IMR-90 (cell line): ENCODE data around the gene SYN1. TPM values are rescaled to one million over a fixed set of nuclear protein-coding genes. Genes with fewer than 3 reads are reported as not detected.

Experiments used
- ATAC-seq: fragments of 200-7000 bp; cut with Tn5 transposase; 2 replicates; pipeline ENCODE4 v1.9.1; 2020; ENCODE audit warnings: low read depth, mild to moderate bottlenecking, moderate library complexity
- BruUV-seq: library from RNA; stranded (reverse); fragments of 400-500 nt; replicated peaks from 2 replicates; lab custom pipeline; 2021; lab: Mats Ljungman, UMichigan
- CTCF ChIA-PET: fragments of 300-600 bp; formaldehyde crosslinking; extraction: SDS; loops from one replicate; lab custom pipeline; 2021; ENCODE audit warnings: antibody characterized with exemption; lab: Yijun Ruan, JAX
- POLR2A ChIA-PET: fragments of 300-600 bp; sonication (Branson Sonifier 250); formaldehyde crosslinking; loops from one replicate; lab custom pipeline; 2022; ENCODE audit warnings: antibody characterized with exemption; ENCODE audit not compliant: unreplicated experiment; lab: Charles Lee
- DNase-seq: peaks from one replicate; pipeline ENCODE4 v3.0.0; 2013
- H2AFZ ChIP-seq: replicated peaks from 2 replicates; pipeline ENCODE3; 2013; ENCODE audit warnings: low read length, mild to moderate bottlenecking; ENCODE audit not compliant: poor library complexity
- H2AK5ac ChIP-seq: 2 replicates; pipeline ENCODE4 v1.6.1; 2013; ENCODE audit warnings: low read depth, low read length, inconsistent platforms
- H2AK9ac ChIP-seq: replicated peaks from 2 replicates; pipeline ENCODE3; 2013; ENCODE audit warnings: mild to moderate bottlenecking, low read depth, low read length, moderate library complexity; ENCODE audit not compliant: poor library complexity
- H2BK120ac ChIP-seq: 2 replicates; pipeline ENCODE4 v1.6.1; 2013; ENCODE audit warnings: low read depth, low read length, inconsistent platforms
- H2BK15ac ChIP-seq: 3 replicates; pipeline ENCODE4 v1.6.1; 2013; ENCODE audit warnings: low read depth, low read length, inconsistent platforms
- H2BK20ac ChIP-seq: 2 replicates; pipeline ENCODE4 v1.6.1; 2013; ENCODE audit warnings: low read depth, mild to moderate bottlenecking, inconsistent platforms, low read length, moderate library complexity
- H2BK5ac ChIP-seq: 2 replicates; pipeline ENCODE4 v1.6.1; 2013; ENCODE audit warnings: mild to moderate bottlenecking, low read depth, low read length, inconsistent platforms; ENCODE audit not compliant: poor library complexity, severe bottlenecking
- H3K14ac ChIP-seq: replicated peaks from 2 replicates; pipeline ENCODE4 v1.6.1; 2013; ENCODE audit warnings: low read depth, low read length, inconsistent platforms
- H3K18ac ChIP-seq: 2 replicates; pipeline ENCODE4 v1.6.1; 2013; ENCODE audit warnings: low read depth, low read length, control low read depth
- H3K23ac ChIP-seq: 2 replicates; pipeline ENCODE4 v1.6.1; 2013; ENCODE audit warnings: low read depth, low read length, inconsistent platforms
- H3K27ac ChIP-seq: 2 replicates; pipeline ENCODE4 v1.5.1; 2013; ENCODE audit warnings: mild to moderate bottlenecking, control low read depth, low read length; ENCODE audit not compliant: insufficient read depth
- H3K27me3 ChIP-seq: 2 replicates; pipeline ENCODE4 v1.6.1; 2013; ENCODE audit warnings: low read length; ENCODE audit not compliant: control insufficient read depth, insufficient read depth
- H3K36me3 ChIP-seq: 2 replicates; pipeline ENCODE4 v1.6.1; 2013; ENCODE audit warnings: low read length, mixed read lengths; ENCODE audit not compliant: control insufficient read depth, insufficient read depth
- H3K4ac ChIP-seq: 2 replicates; pipeline ENCODE4 v1.6.1; 2013; ENCODE audit warnings: low read depth, low read length, inconsistent platforms
- H3K4me1 ChIP-seq: 2 replicates; pipeline ENCODE4 v1.6.1; 2013; ENCODE audit warnings: low read length, mixed read lengths; ENCODE audit not compliant: control insufficient read depth, insufficient read depth
- H3K4me2 ChIP-seq: 2 replicates; pipeline ENCODE4 v1.6.1; 2013; ENCODE audit warnings: low read depth, mild to moderate bottlenecking, control low read depth, low read length, moderate library complexity
- H3K4me3 ChIP-seq: 2 replicates; pipeline ENCODE4 v1.5.1; 2013; ENCODE audit warnings: low read depth, mild to moderate bottlenecking, control low read depth, low read length, moderate library complexity; ENCODE audit not compliant: insufficient read depth
- H3K56ac ChIP-seq: 2 replicates; pipeline ENCODE4 v1.6.1; 2013; ENCODE audit warnings: low read length, inconsistent platforms; ENCODE audit not compliant: insufficient read depth; ENCODE audit errors: extremely low read depth
- H3K79me1 ChIP-seq, 2 experiments: 2 replicates each; pipeline ENCODE4 v1.6.1; 2013; ENCODE audit warnings: low read length in 2 of 2, inconsistent platforms in 1 of 2, low read depth in 1 of 2
- H3K9ac ChIP-seq: 2 replicates; pipeline ENCODE4 v1.6.1; 2013; ENCODE audit warnings: low read depth, low read length, control low read depth
- H3K9me1 ChIP-seq: 2 replicates; pipeline ENCODE4 v1.6.1; 2013; ENCODE audit warnings: low read length, inconsistent platforms; ENCODE audit not compliant: insufficient read depth
- H3K9me3 ChIP-seq: 2 replicates; pipeline ENCODE4 v1.6.1; 2013; ENCODE audit warnings: low read length; ENCODE audit not compliant: control insufficient read depth, insufficient read depth
- H4K20me1 ChIP-seq: 2 replicates; pipeline ENCODE4 v1.6.1; 2013; ENCODE audit warnings: low read length, inconsistent platforms; ENCODE audit not compliant: insufficient read depth
- H4K5ac ChIP-seq: 2 replicates; pipeline ENCODE4 v1.6.1; 2013; ENCODE audit warnings: mild to moderate bottlenecking, low read depth, low read length, control low read depth
- H4K8ac ChIP-seq, 2 experiments: 2 replicates each; pipeline ENCODE4 v1.6.1; 2013; ENCODE audit warnings: low read depth in 2 of 2, low read length in 2 of 2, control low read depth in 1 of 2, inconsistent platforms in 1 of 2
- H4K91ac ChIP-seq: 2 replicates; pipeline ENCODE4 v1.6.1; 2013; ENCODE audit warnings: low read depth, low read length, inconsistent platforms; ENCODE audit not compliant: insufficient read depth
- CHD1 ChIP-seq: IDR thresholded peaks from 2 replicates; pipeline ENCODE4 v1.6.1; 2012; ENCODE audit warnings: low read depth, low read length, improper control_type of control experiment
- POLR2A ChIP-seq: IDR thresholded peaks from 2 replicates; pipeline ENCODE4 v1.6.1; 2012; ENCODE audit warnings: mild to moderate bottlenecking, low read depth, low read length
- RAD21 ChIP-seq: IDR thresholded peaks from 2 replicates; pipeline ENCODE4 v1.6.1; 2012; ENCODE audit warnings: low read length, improper control_type of control experiment
- WGBS, 2 experiments: methylation state at CpG; one replicate each; pipeline versions ENCODE4 v1.1.5 to v1.1.7; 2013; ENCODE audit warnings: missing lambda C conversion rate in 2 of 2; ENCODE audit not compliant: insufficient read length in 1 of 2; ENCODE audit errors: extremely low coverage in 2 of 2; 5-methylcytosine and 5-hydroxymethylcytosine counted together
- dilution Hi-C: fragments of 300-500 bp; cut with HindIII; formaldehyde crosslinking; loops from one replicate; pipeline ENCODE4 v1.14.3; 2018; ENCODE audit warnings: low sequenced_read_pairs; ENCODE audit not compliant: unreplicated experiment
- in situ Hi-C: fragments of 300-500 bp; cut with MboI; formaldehyde crosslinking; loops from 3 replicates; pipeline ENCODE4 v1.14.3; 2019; ENCODE audit warnings: low sequenced_read_pairs, inconsistent platforms, mixed read lengths
- intact Hi-C: fragments of 100-400 bp; cut with micrococcal nuclease; formaldehyde crosslinking; loops from 2 replicates; pipeline ENCODE4 v1.10.0; 2022
- polyA plus RNA-seq, 3 experiments: library from polyadenylated mRNA; depleted of rRNA; stranded (reverse); fragments of >200 nt; gene quantifications; 2 replicates each; pipeline ENCODE4 v1.2.3, GENCODE V29; 2012; ENCODE audit warnings: low replicate concordance in 1 of 3
- total RNA-seq: library from RNA; depleted of rRNA; stranded (reverse); fragments of >200 nt; gene quantifications from 2 replicates; pipeline ENCODE4 v1.2.3, GENCODE V29; 2012

SYN1 gene
- total and polyA plus RNA-seq, 2 of the 4 experiments (the other 2 are of a cell fraction): under 0.01 to 0.56 TPM

DNA sequence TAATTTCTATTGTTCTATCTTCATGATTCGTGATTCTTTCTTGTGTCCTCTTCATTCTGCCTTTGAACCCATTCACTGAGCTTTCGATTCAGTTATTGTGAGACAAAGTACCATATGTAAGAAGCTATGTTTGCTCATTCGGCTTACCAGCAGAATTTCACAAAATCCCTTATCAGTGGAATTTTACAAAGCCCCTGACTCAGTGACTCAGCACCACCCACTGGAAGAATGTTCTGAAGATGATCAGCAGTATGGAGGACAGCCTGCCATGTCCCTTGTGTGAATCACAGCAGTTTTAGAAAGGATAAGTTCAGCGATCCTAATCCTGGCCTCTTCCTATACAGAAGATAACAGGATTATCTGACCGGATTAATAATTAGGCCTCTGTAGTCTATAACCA is 45.1 kb upstream of the SYN1 start:
- intact Hi-C loops: no loop called here
- no peak overlapping the region for H3K56ac ChIP-seq
- no peak overlapping the region for H2AFZ ChIP-seq
- H2BK15ac ChIP-seq: 0 out of 3 replicates have a peak overlapping the region, but pooled peaks have one; percentile 10
- POLR2A ChIA-PET: no interaction called here
- peaks cover 4% of the 10 kb centered on the region; the same call in 1 of the 2 replicates for H3K4me1 ChIP-seq
- peak overlapping the region; percentile 23; the same call in 1 of the 2 replicates for H4K91ac ChIP-seq
- no peaks in the 10 kb centered on the region for H3K27me3 ChIP-seq
- no peak overlapping the region for H3K18ac ChIP-seq
- dilution Hi-C loops: no loop called here
- no peak overlapping the region for H2BK120ac ChIP-seq
- CTCF ChIA-PET: interaction anchor here (0.6 kb wide), 1 partner anchor 10 kb away, joined by 4 read pairs; no protein-coding TSS in a partner anchor
- no peak overlapping the region for H3K14ac ChIP-seq
- no TSS peak for BruUV-seq
- no peak overlapping the region for H2AK5ac ChIP-seq
- H3K79me1 ChIP-seq: peaks cover 1 to 2% of the 10 kb centered on the region in 2 experiments; a peak in 2 of 4 replicates
- DNase-seq: peak; percentile 33
- H4K20me1 ChIP-seq: no peaks in the 10 kb centered on the region
- H3K36me3 ChIP-seq: no peaks in the 10 kb centered on the region
- H3K27ac ChIP-seq: no peak overlapping the region
- in situ Hi-C loops: no loop called here
- H3K23ac ChIP-seq: no peak overlapping the region
- H3K9ac ChIP-seq: no peak overlapping the region
- no peak; the same call in 1 of the 2 replicates for ATAC-seq
- H3K4ac ChIP-seq: no peak overlapping the region
- H3K4me3 ChIP-seq: no peak overlapping the region
- H2BK5ac ChIP-seq: no peak overlapping the region
- TF ChIP-seq POLR2A: no peak
- no peak for TF ChIP-seq CHD1
- no peak for TF ChIP-seq RAD21
- no peaks in the 10 kb centered on the region for H3K9me3 ChIP-seq
- no peak overlapping the region for H4K5ac ChIP-seq
- H3K4me2 ChIP-seq: no peak overlapping the region
- H2BK20ac ChIP-seq: no peak overlapping the region
- H2AK9ac ChIP-seq: no peak overlapping the region
- 0 out of 2 replicates have a peak, but pooled peaks cover 4% of the 10 kb centered on the region for H3K9me1 ChIP-seq
- no CpG with 5 or more reads among the region's 5 CpGs for WGBS, 2 experiments
- H4K8ac ChIP-seq: peak overlapping the region in 1 of 2 experiments; percentile 40; a peak in 1 of 4 replicates
